HT-29 (cell line): ENCODE measurements around the gene ANKS4B. TPM values are rescaled to one million over a fixed set of nuclear protein-coding genes. Genes with fewer than 3 reads are reported as not detected.
"Not testable (repeated sequence)": the region's sequence is repeated elsewhere in the genome, so short reads cannot be mapped to it uniquely, and the experiment has no call there.

Experiments
- DNase-seq: peaks from one replicate; pipeline ENCODE4 v3.0.0-alpha.2; 2015; ENCODE audit warnings: low spot score
- total RNA-seq: library from RNA; depleted of rRNA; stranded (reverse); fragments of >200 nt; shearing (Covaris generic); gene quantifications from 2 replicates; pipeline ENCODE4 v1.2.3, GENCODE V29; 2014; rRNA removed

ANKS4B gene
- 4.9 and 5.1 TPM in 2 replicates for total RNA-seq

GRCh38 chr16:21233521-21234150 is at the start of gene ANKS4B:
Gene ANKS4B (plus strand): TSS chr16:21233699. CDS start chr16:21233738, 39 bp downstream.
- DNase-seq: peak; percentile 76

- DNase-seq: no peak
These were observed 49.5 kb upstream of the ANKS4B start for GRCh38 chr16:21183995-21184394.

- DNase-seq: no peak
These were observed 48.7 kb upstream of the ANKS4B start for GRCh38 chr16:21184834-21185233.

GRCh38 chr16:21185659-21186325 is 47.7 kb upstream of the ANKS4B start:
- DNase-seq: no peak

GRCh38 chr16:21186326-21186691 is 47.2 kb upstream of the ANKS4B start:
- no peak for DNase-seq

GRCh38 chr16:21189311-21189710 is 44.2 kb upstream of the ANKS4B start:
- no peak for DNase-seq

GRCh38 chr16:21190013-21190412 is 43.5 kb upstream of the ANKS4B start:
- DNase-seq: no peak

GRCh38 chr16:21190599-21190998 is 42.9 kb upstream of the ANKS4B start:
- no peak for DNase-seq

GRCh38 chr16:21192991-21193390 is 40.5 kb upstream of the ANKS4B start:
- no peak for DNase-seq

GRCh38 chr16:21194771-21195301 is 38.7 kb upstream of the ANKS4B start:
- DNase-seq: no peak

- not testable (repeated sequence) for DNase-seq
These were observed 38.2 kb upstream of the ANKS4B start for GRCh38 chr16:21195330-21195729.

- DNase-seq: no peak
These were observed 36.4 kb upstream of the ANKS4B start for GRCh38 chr16:21197112-21197511.

- DNase-seq: no peak
These were observed 35.9 kb upstream of the ANKS4B start for GRCh38 chr16:21197621-21198020.

GRCh38 chr16:21199607-21200218 is 33.8 kb upstream of the ANKS4B start:
- DNase-seq: no peak

- no peak for DNase-seq
These were observed 30.2 kb upstream of the ANKS4B start for GRCh38 chr16:21203155-21203797.

GRCh38 chr16:21205303-21205702 is 28.2 kb upstream of the ANKS4B start:
- no peak for DNase-seq

GRCh38 chr16:21206550-21206949 is 26.9 kb upstream of the ANKS4B start:
- no peak for DNase-seq

- DNase-seq: no peak
These were observed 24.9 kb upstream of the ANKS4B start for GRCh38 chr16:21208446-21209230.

- no peak for DNase-seq
These were observed 22.0 kb upstream of the ANKS4B start, which contains the start of gene ZP2 for GRCh38 chr16:21211486-21211885. Gene ZP2 (minus strand): TSS chr16:21211574. CDS start chr16:21211547, 27 bp downstream.

- DNase-seq: no peak
These were observed 19.4 kb upstream of the ANKS4B start for GRCh38 chr16:21214086-21214485.

GRCh38 chr16:21217121-21217520 is 16.4 kb upstream of the ANKS4B start:
- DNase-seq: no peak
